WERI-Rb-1 (cell line): Measurements from ENCODE around the gene ATP11A.

Experiments used
- DNase-seq: peaks from one replicate; pipeline ENCODE4 v3.0.0-alpha.2; 2020
- H3K27ac ChIP-seq: fragments of 250-450 bp; sonication (Bioruptor Pico); 2 replicates; pipeline ENCODE4 v1.5.1; 2020; ENCODE audit warnings: mild to moderate bottlenecking, moderate library complexity
- H3K27me3 ChIP-seq: fragments of 250-450 bp; sonication (Bioruptor Pico); 2 replicates; pipeline ENCODE4 v1.5.1; 2021; ENCODE audit warnings: mild to moderate bottlenecking, low read depth, moderate library complexity; ENCODE audit not compliant: insufficient read depth, severe bottlenecking
- H3K36me3 ChIP-seq: fragments of 250-450 bp; sonication (Bioruptor Pico); 2 replicates; pipeline ENCODE4 v1.5.1; 2020; ENCODE audit warnings: mild to moderate bottlenecking, moderate library complexity
- H3K4me3 ChIP-seq: 2 replicates; pipeline ENCODE4 v1.5.1; 2011; ENCODE audit warnings: low read depth, mild to moderate bottlenecking, control low read depth, low read length
- H3K9me3 ChIP-seq: fragments of 250-450 bp; sonication (Bioruptor Pico); 2 replicates; pipeline ENCODE4 v1.5.1; 2021; ENCODE audit warnings: mild to moderate bottlenecking, moderate library complexity; ENCODE audit not compliant: severe bottlenecking
- CTCF ChIP-seq: IDR thresholded peaks from 2 replicates; pipeline ENCODE4 v1.5.1; 2011; ENCODE audit warnings: low read depth, mild to moderate bottlenecking, control low read depth, inconsistent platforms, low read length

ATP11A gene

GRCh38 chr13:112776354-112776753 lies 86.5 kb downstream of the ATP11A start:
- H3K36me3 ChIP-seq, result no peaks in the 10 kb centered on the region
- TF ChIP-seq CTCF, result no peak
- no peaks in the 10 kb centered on the region for H3K27me3 ChIP-seq
- peak overlapping the region; percentile 5; the same call in 1 of the 2 replicates for H3K27ac ChIP-seq
- H3K4me3 ChIP-seq, result no peak overlapping the region
- DNase-seq, result peak; percentile 6
- no peaks in the 10 kb centered on the region for H3K9me3 ChIP-seq

GRCh38 chr13:112776971-112777370 lies 87.1 kb downstream of the ATP11A start:
- no peaks in the 10 kb centered on the region for H3K36me3 ChIP-seq
- no peaks in the 10 kb centered on the region for H3K9me3 ChIP-seq
- no peak overlapping the region for H3K4me3 ChIP-seq
- no peaks in the 10 kb centered on the region for H3K27me3 ChIP-seq
- DNase-seq, result no peak
- H3K27ac ChIP-seq, result no peak overlapping the region
- no peak for TF ChIP-seq CTCF

GRCh38 chr13:112777637-112778406 lies 88.0 kb downstream of the ATP11A start:
- TF ChIP-seq CTCF, result no peak
- H3K4me3 ChIP-seq, result no peak overlapping the region
- H3K36me3 ChIP-seq, result no peaks in the 10 kb centered on the region
- no peak overlapping the region for H3K27ac ChIP-seq
- no peaks in the 10 kb centered on the region for H3K9me3 ChIP-seq
- no peaks in the 10 kb centered on the region for H3K27me3 ChIP-seq
- peak; percentile 29 for DNase-seq

- Histone ChIP-seq H3K4me3 (no peak overlapping the region), H3K27me3 (no peaks in the 10 kb centered on the region), H3K27ac (no peak overlapping the region), H3K9me3 (no peaks in the 10 kb centered on the region), H3K36me3 (no peaks in the 10 kb centered on the region)
- no peak for TF ChIP-seq CTCF
- no peak for DNase-seq
Observed at GRCh38 chr13:112779856-112780604, 90.2 kb downstream of the ATP11A start.

GRCh38 chr13:112781287-112781686 lies 91.4 kb downstream of the ATP11A start:
- Histone ChIP-seq H3K36me3 (no peaks in the 10 kb centered on the region), H3K27me3 (no peaks in the 10 kb centered on the region), H3K27ac (no peak overlapping the region), H3K4me3 (no peak overlapping the region), H3K9me3 (no peaks in the 10 kb centered on the region)
- TF ChIP-seq CTCF, result no peak
- no peak for DNase-seq
